ENCODE measurements around the gene ARRDC2. TPM values are rescaled to one million over a fixed set of nuclear protein-coding genes. Genes with fewer than 3 reads are reported as not detected.

Gene ARRDC2
- total and polyA plus RNA-seq, 9 of the 15 experiments (the other 6 are each of a cell fraction or from before 2014, with no cell fraction given): 1.9 to 27.4 (median 15.2) TPM

DNA sequence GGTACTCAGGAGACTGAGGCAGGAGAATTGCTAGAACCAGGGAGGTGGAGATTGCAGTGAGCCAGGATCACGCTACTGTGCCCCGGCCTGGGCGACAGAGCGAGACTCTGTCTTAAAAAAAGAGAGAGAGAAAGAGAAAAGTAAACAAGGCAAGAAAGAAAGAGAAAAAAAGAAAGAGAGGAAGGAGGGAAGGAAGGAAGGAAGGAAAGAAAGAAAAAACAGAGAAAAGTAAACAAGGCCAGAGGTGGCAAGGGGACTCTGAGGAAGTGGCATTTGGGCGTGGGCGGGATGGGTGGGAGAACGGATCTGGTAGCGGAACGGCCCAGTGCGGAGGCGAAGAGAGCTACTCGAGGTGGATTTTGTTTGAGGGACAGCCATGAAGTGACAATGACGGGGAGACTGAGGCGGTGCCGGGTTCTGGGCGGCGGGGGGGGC is 7.5 kb upstream of the ARRDC2 start (continued):
- TF ChIP-seq, protein P1, sequence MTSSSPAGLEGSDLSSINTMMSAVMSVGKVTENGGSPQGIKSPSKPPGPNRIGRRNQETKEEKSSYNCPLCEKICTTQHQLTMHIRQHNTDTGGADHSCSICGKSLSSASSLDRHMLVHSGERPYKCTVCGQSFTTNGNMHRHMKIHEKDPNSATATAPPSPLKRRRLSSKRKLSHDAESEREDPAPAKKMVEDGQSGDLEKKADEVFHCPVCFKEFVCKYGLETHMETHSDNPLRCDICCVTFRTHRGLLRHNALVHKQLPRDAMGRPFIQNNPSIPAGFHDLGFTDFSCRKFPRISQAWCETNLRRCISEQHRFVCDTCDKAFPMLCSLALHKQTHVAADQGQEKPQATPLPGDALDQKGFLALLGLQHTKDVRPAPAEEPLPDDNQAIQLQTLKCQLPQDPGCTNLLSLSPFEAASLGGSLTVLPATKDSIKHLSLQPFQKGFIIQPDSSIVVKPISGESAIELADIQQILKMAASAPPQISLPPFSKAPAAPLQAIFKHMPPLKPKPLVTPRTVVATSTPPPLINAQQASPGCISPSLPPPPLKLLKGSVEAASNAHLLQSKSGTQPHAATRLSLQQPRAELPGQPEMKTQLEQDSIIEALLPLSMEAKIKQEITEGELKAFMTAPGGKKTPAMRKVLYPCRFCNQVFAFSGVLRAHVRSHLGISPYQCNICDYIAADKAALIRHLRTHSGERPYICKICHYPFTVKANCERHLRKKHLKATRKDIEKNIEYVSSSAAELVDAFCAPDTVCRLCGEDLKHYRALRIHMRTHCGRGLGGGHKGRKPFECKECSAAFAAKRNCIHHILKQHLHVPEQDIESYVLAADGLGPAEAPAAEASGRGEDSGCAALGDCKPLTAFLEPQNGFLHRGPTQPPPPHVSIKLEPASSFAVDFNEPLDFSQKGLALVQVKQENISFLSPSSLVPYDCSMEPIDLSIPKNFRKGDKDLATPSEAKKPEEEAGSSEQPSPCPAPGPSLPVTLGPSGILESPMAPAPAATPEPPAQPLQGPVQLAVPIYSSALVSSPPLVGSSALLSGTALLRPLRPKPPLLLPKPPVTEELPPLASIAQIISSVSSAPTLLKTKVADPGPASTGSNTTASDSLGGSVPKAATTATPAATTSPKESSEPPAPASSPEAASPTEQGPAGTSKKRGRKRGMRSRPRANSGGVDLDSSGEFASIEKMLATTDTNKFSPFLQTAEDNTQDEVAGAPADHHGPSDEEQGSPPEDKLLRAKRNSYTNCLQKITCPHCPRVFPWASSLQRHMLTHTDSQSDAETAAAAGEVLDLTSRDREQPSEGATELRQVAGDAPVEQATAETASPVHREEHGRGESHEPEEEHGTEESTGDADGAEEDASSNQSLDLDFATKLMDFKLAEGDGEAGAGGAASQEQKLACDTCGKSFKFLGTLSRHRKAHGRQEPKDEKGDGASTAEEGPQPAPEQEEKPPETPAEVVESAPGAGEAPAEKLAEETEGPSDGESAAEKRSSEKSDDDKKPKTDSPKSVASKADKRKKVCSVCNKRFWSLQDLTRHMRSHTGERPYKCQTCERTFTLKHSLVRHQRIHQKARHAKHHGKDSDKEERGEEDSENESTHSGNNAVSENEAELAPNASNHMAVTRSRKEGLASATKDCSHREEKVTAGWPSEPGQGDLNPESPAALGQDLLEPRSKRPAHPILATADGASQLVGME (CRISPR knock-in tag; IDR thresholded peaks at IDR 0.05): no peak
- TF ChIP-seq, protein P2, sequence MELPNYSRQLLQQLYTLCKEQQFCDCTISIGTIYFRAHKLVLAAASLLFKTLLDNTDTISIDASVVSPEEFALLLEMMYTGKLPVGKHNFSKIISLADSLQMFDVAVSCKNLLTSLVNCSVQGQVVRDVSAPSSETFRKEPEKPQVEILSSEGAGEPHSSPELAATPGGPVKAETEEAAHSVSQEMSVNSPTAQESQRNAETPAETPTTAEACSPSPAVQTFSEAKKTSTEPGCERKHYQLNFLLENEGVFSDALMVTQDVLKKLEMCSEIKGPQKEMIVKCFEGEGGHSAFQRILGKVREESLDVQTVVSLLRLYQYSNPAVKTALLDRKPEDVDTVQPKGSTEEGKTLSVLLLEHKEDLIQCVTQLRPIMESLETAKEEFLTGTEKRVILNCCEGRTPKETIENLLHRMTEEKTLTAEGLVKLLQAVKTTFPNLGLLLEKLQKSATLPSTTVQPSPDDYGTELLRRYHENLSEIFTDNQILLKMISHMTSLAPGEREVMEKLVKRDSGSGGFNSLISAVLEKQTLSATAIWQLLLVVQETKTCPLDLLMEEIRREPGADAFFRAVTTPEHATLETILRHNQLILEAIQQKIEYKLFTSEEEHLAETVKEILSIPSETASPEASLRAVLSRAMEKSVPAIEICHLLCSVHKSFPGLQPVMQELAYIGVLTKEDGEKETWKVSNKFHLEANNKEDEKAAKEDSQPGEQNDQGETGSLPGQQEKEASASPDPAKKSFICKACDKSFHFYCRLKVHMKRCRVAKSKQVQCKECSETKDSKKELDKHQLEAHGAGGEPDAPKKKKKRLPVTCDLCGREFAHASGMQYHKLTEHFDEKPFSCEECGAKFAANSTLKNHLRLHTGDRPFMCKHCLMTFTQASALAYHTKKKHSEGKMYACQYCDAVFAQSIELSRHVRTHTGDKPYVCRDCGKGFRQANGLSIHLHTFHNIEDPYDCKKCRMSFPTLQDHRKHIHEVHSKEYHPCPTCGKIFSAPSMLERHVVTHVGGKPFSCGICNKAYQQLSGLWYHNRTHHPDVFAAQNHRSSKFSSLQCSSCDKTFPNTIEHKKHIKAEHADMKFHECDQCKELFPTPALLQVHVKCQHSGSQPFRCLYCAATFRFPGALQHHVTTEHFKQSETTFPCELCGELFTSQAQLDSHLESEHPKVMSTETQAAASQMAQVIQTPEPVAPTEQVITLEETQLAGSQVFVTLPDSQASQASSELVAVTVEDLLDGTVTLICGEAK (IDR thresholded peaks at IDR 0.05): peak; percentile 16; the same call in 1 of the 2 replicates
- TF ChIP-seq, protein P2 (CRISPR knock-in tag; IDR thresholded peaks at IDR 0.05): no peak
- TF ChIP-seq CREB1 (IDR thresholded peaks at IDR 0.05) (no peak), CREB1 (CRISPR knock-in tag; IDR thresholded peaks at IDR 0.05) (no peak), DNMT1 (IDR thresholded peaks at IDR 0.05) (0 out of 2 replicates have a peak, but pooled peaks have one; percentile 64), SMARCA4 (IDR thresholded peaks at IDR 0.05) (peak; percentile 27; the same call in 1 of the 2 replicates), BCL6 (CRISPR knock-in tag; IDR thresholded peaks at IDR 0.05) (no peak), PHF20 (IDR thresholded peaks at IDR 0.05; ENCODE audit: partially characterized antibody) (peak; percentile 13), ARNT (IDR thresholded peaks at IDR 0.05) (peak in 1 of 2 experiments; percentile 33; a peak in 1 of 4 replicates), ASH1L (IDR thresholded peaks at IDR 0.05; ENCODE audit: borderline replicate concordance, low read depth, partially characterized antibody) (peak; percentile 20), MTA1 (IDR thresholded peaks at IDR 0.05; ENCODE audit: borderline replicate concordance) (peak; percentile 75), POLR2B (IDR thresholded peaks at IDR 0.05; ENCODE audit: low read depth, partially characterized antibody) (peak; percentile 24)
- TF ChIP-seq, protein P3, sequence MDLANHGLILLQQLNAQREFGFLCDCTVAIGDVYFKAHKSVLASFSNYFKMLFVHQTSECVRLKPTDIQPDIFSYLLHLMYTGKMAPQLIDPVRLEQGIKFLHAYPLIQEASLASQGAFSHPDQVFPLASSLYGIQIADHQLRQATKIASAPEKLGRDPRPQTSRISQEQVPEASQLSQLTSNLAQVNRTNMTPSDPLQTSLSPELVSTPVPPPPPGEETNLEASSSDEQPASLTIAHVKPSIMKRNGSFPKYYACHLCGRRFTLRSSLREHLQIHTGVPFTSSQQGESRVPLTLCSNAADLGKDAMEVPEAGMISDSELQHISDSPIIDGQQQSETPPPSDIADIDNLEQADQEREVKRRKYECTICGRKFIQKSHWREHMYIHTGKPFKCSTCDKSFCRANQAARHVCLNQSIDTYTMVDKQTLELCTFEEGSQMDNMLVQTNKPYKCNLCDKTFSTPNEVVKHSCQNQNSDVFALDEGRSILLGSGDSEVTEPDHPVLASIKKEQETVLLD (IDR thresholded peaks at IDR 0.05): peak; percentile 85
